ENCODE measurements around the gene ENPP3. TPM values are rescaled to one million over a fixed set of nuclear protein-coding genes. Genes with fewer than 3 reads are reported as not detected.

The ENPP3 gene
- total RNA-seq, 2 experiments from 2014 or later, result 1.3 to 2.3 TPM

GRCh38 chr6:131688286-131688685, 51.2 kb downstream of the ENPP3 start:
- Histone ChIP-seq H3K27ac (ENCODE audit: low read depth, low read length, poor library complexity, severe bottlenecking) (no peak overlapping the region), H4K20me1 (ENCODE audit: insufficient read depth, low read length) (no peaks in the 10 kb centered on the region), H2AFZ (ENCODE audit: low read length) (no peak overlapping the region), H3K9me3 (ENCODE audit: low read length) (no peaks in the 10 kb centered on the region), H3K4me2 (ENCODE audit: low read length) (no peak overlapping the region), H3K79me2 (ENCODE audit: insufficient read depth, low read depth, low read length) (no peaks in the 10 kb centered on the region), H3K4me3 (ENCODE audit: low read depth, low read length, poor library complexity, severe bottlenecking) (no peak overlapping the region), H3K9me2 (ENCODE audit: insufficient read depth, low read length) (no peaks in the 10 kb centered on the region), H3K4me1 (ENCODE audit: insufficient read depth, low read length, poor library complexity, severe bottlenecking) (peaks cover 8% of the 10 kb centered on the region), H3K36me3 (ENCODE audit: insufficient read depth, low read length) (no peaks in the 10 kb centered on the region)
- CTCF ChIA-PET (ENCODE audit: unreplicated experiment), result no interaction called here
- POLR2A ChIA-PET, result interaction anchor here (2.4 kb wide), 1 partner anchor 33 kb away, joined by 5 read pairs; no protein-coding TSS in a partner anchor
- TF ChIP-seq CTCF (conservative IDR thresholded peaks at IDR 0.05; ENCODE audit: low read length), result no peak
- no peak for TF ChIP-seq EZH2phosphoT487 (IDR thresholded peaks at IDR 0.05; ENCODE audit: borderline replicate concordance, low read depth, low read length)
- no TSS peak for BruUV-seq (replicated peaks)
- intact Hi-C loops (cut with micrococcal nuclease; ENCODE audit: unreplicated experiment), result no loop called here
- DNase-seq (ENCODE audit: low spot score), result no peak

GRCh38 chr6:131692031-131692430, 54.9 kb downstream of the ENPP3 start:
- Histone ChIP-seq H3K4me1 (ENCODE audit: insufficient read depth, low read length, poor library complexity, severe bottlenecking) (peaks cover 8% of the 10 kb centered on the region), H3K4me2 (ENCODE audit: low read length) (no peak overlapping the region; the same call in 1 of the 2 replicates), H3K79me2 (ENCODE audit: insufficient read depth, low read depth, low read length) (no peaks in the 10 kb centered on the region), H3K4me3 (ENCODE audit: low read depth, low read length, poor library complexity, severe bottlenecking) (no peak overlapping the region), H3K9me2 (ENCODE audit: insufficient read depth, low read length) (no peaks in the 10 kb centered on the region), H3K36me3 (ENCODE audit: insufficient read depth, low read length) (no peaks in the 10 kb centered on the region), H2AFZ (ENCODE audit: low read length) (no peak overlapping the region), H3K27ac (ENCODE audit: low read depth, low read length, poor library complexity, severe bottlenecking) (no peak overlapping the region), H4K20me1 (ENCODE audit: insufficient read depth, low read length) (no peaks in the 10 kb centered on the region), H3K9me3 (ENCODE audit: low read length) (no peaks in the 10 kb centered on the region)
- intact Hi-C loops (cut with micrococcal nuclease; ENCODE audit: unreplicated experiment), result no loop called here
- no peak for DNase-seq (ENCODE audit: low spot score)
- CTCF ChIA-PET (ENCODE audit: unreplicated experiment), result no interaction called here
- no TSS peak for BruUV-seq (replicated peaks)
- no peak for TF ChIP-seq EZH2phosphoT487 (IDR thresholded peaks at IDR 0.05; ENCODE audit: borderline replicate concordance, low read depth, low read length)
- no peak for TF ChIP-seq CTCF (conservative IDR thresholded peaks at IDR 0.05; ENCODE audit: low read length)
- POLR2A ChIA-PET, result no interaction called here

- DNase-seq (ENCODE audit: low spot score), result no peak
- no peak for TF ChIP-seq EZH2phosphoT487 (IDR thresholded peaks at IDR 0.05; ENCODE audit: borderline replicate concordance, low read depth, low read length)
- Histone ChIP-seq H3K9me3 (ENCODE audit: low read length) (no peaks in the 10 kb centered on the region), H3K36me3 (ENCODE audit: insufficient read depth, low read length) (no peaks in the 10 kb centered on the region), H3K79me2 (ENCODE audit: insufficient read depth, low read depth, low read length) (no peaks in the 10 kb centered on the region), H2AFZ (ENCODE audit: low read length) (no peak overlapping the region), H3K4me1 (ENCODE audit: insufficient read depth, low read length, poor library complexity, severe bottlenecking) (peaks cover 8% of the 10 kb centered on the region), H3K4me3 (ENCODE audit: low read depth, low read length, poor library complexity, severe bottlenecking) (no peak overlapping the region), H3K4me2 (ENCODE audit: low read length) (no peak overlapping the region), H3K27ac (ENCODE audit: low read depth, low read length, poor library complexity, severe bottlenecking) (no peak overlapping the region), H3K9me2 (ENCODE audit: insufficient read depth, low read length) (no peaks in the 10 kb centered on the region), H4K20me1 (ENCODE audit: insufficient read depth, low read length) (no peaks in the 10 kb centered on the region)
- intact Hi-C loops (cut with micrococcal nuclease; ENCODE audit: unreplicated experiment), result no loop called here
- BruUV-seq (replicated peaks), result no TSS peak
- CTCF ChIA-PET (ENCODE audit: unreplicated experiment), result no interaction called here
- POLR2A ChIA-PET, result no interaction called here
Measured at GRCh38 chr6:131692589-131692988, 55.5 kb downstream of the ENPP3 start.

Measured in OCI-LY7 (cell line).